NOMO-1 treated with DMSO at 0.1 percent for 48 hours (cell line): ENCODE data around the gene RAD23B.
"Not testable (repeated sequence)": the region's sequence is repeated elsewhere in the genome, so short reads cannot be mapped to it uniquely, and the experiment has no call there.

ENCODE experiments used
- DNase-seq: peaks from one replicate; lab custom pipeline; 2025; ENCODE audit not compliant: unreplicated experiment; lab: John Stamatoyannopoulos, UW

RAD23B gene

GRCh38 chr9:107282759-107283622 is at the start of gene RAD23B:
TSS of gene RAD23B (plus strand) at chr9:107283279. CDS start at chr9:107283630, 351 bp downstream.
- peak; percentile 96 for DNase-seq

DNA sequence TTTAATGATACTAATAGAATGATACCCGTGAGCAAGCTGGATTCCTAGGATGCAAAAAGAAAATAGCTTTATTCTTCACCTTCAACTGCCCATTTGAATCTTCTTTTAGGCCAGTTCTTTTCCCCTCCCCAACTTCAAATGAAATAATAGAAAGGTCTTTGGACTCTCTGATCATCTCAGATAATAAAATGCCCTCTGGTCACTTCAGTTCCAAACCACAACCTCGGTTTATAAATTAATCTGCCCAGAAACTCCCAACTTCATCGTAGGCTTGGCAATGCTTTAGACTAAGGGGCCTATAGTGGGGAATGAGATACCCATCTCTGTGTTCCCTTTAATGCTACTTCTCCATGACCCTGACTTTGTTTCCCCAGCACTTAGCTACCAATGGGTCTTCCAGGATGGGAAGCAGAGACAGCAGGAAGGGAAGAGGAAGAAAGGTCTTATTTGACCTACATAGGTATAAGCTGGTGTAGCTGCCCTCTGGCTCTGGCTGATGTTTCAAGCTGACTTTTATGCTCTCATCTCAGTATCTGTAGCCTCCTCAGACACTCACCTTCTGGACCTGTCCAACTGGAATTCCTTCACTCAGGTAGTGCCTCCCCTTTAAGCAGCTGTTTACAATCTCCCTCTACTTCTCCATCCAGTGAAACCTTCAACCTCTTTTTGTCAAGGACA is 47.2 kb upstream of the RAD23B start:
- no peak for DNase-seq

- DNase-seq, result no peak
Observed at GRCh38 chr9:107237873-107238272, 45.2 kb upstream of the RAD23B start.

DNA sequence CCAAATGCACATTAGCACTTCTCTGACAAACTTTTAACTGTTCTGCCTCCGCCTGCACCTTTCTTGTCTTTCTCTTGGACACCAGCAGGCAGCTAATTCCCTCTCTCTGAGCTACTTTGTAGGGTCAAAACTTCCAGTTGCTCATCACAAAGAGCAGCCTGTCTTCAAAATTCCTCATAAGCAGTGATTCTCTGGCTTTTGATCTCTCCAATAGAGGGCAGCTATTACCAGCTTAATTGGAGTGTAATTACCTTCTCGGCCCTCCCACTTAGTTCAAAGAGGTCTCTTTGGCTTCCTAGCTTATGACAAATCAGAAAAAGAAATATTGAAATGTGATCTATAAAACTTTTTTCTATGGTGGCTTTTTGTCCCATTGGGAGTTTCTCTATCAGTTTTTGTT is 43.6 kb upstream of the RAD23B start:
- peak; percentile 4 for DNase-seq

DNA sequence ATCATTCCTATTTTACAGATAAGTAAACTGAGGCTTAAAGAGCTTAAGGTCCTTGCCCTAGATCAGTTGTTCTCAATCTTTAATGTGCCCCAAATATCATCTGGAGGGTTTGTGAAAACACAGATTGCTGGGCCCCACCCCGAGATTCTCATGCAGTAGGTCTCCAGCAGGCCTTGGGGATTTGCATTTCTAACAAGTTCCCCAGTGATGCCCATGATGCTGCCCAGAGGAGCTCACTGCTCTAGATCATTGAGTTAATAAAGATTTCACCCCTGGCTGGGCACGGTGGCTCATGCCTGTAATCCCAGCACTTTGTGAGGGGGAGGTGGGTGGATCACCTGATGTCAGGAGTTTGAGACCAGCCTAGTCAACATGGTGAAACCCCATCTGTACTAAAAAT is 42.8 kb upstream of the RAD23B start:
- no peak for DNase-seq

GRCh38 chr9:107242073-107243030 is 40.7 kb upstream of the RAD23B start:
- DNase-seq, result no peak

GRCh38 chr9:107243742-107244141 is 39.3 kb upstream of the RAD23B start:
- DNase-seq, result no peak

DNA sequence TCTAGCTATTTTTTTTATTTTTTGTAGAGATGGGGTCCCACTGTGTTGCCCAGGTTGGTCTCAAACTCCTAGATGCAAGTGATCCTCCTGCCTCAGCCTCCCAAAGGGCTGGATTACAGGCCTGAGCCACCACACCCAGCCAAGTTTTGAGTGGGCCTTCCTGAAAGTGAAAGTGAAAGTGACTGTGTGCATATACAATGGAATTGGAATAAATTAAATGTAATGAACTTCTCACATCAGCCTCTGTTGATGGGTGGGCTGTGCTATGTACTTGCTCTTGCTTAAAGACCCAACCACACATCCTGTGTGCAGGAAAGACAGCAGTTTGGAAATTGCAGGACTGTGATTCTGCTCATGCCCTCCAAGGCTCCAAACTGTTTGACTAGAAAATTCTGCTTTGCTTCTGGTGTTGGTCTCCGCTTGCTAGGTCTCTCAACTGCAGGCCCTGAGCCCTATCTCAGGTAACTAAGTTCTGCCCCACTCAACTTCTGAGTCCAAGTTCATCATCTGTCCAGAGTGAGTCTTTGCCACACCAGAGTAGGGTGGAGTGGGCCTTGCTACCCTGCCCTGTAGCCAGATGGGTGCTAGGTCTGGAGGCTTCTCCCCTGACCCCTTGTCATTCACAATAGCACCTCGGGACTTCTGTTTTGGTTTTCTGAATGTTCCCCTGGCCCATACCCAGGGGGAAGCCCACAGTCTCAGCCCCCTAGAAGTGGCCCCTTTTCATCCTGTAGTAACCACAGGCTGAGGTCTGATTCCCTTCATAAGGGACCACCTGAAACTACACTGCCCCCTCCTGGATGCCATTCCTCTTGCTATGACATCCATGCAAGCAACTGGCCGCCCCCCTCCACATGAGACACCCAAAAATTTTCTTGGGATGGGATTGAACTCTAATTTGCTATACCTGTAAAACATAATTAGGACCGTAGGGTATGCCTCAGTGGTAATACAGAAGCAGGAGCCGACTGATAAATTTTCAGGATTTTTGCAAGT is 36.5 kb upstream of the RAD23B start:
- no peak for DNase-seq

DNA sequence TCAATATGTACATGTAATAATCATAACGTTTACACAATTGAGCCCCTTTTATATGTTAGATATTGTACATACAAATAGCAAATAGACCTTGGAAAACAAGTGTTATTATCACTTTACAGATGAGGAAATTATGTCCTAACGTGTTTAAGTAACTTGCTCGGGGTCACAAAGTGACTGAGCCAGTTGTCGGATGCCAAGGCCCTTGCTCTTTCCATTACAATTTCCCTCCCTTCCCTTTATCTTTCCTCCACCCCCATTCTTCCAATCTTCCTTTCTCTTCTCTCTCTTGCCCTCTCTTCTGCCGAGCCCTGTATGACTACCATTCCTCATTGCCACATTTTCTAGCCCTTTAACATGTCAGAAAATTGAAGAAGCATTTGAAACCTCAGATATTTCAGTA is 34.4 kb upstream of the RAD23B start:
- DNase-seq, result no peak

DNA sequence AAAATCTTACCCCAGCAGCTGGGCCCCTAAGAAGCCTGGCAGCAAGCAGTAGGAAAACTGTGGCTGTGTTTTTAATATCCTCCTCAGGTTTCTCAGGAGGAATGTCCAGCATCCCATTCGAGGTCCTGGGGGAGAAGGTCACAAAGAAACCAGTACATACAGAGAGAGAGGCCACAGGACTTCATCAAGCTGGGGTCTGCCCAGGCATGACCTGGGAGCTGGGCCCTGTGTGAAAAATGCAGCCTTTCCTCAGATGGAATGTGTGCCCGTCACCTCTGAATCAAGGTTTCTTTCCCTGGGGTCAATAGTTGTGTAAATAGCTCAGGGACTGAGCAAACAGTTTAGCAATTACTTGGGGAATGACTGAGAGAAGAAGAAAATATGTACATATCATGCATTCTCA is 33.9 kb upstream of the RAD23B start:
- DNase-seq, result no peak

DNA sequence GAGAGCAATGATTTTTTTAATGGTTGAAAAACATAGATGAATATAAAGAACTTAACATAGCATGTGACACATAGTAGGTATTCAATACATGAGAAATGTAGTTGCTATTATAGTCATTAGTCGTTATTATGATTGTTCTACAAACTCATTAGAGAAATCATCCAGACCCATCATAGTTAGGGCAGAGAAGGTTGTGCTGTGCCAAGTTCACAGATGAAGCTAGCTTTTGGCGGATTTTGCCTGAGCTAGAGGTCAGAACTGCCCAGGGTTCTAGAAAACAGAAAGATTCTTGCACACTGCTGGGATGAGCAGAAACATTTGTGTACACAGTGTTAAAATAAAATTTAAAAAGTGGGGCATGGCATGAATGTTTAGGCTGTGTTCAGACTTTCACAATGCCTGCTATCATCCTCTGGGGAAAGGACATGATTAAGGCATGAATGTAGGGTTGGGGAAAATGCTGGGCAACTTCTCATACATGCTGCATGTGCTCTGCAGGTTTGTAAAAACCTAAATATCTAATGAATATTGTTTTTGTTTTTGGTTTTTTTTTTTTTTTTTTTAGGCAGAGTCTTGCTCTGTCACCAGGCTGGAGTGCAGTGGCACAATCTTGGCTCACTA is 33.3 kb upstream of the RAD23B start:
- no peak for DNase-seq

DNA sequence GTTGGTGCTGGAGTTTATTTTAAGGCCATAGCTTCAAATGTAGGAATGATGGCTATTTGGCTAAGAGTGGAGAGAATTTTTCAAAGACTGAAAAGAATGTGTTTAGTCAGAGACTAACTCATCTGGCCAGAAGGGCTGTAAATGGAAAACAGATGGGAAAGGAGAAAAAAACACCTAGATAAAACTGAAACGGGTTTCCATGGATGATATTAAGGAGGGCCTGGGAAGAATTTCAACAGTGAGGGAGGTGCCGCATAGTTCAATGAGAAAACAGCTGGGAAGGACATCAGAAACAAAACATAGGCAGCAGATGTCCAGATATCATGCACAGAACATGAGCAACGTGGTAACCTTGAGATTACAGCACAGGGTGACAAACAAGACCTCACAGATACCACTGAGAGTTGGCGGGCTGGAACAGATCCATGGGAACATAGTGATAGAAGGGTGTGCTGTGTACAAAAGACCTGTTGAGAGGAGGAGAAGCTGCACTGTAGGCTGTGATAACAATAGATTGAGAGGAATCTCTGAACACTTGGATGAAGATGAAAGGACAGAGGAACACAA is 31.2 kb upstream of the RAD23B start:
- no peak for DNase-seq

DNA sequence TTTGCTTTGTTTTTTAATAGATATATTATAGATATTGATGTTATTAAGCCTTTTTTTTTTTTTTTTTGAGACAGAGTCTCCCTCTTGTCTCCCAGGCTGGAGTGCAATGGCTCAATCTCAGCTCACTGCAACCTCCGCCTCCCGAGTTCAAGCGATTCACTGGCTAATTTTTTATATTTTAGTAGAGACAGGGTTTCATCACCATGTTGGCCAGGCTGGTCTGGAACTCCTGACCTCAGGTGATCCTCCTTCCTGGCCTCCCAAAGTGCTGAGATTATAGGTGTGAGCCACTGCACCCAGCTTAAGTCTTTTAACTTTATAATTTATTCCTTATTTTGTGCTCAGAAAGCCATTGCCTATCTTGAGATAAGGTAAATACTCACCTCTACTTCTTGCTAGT is 24.2 kb upstream of the RAD23B start:
- DNase-seq, result no peak

DNA sequence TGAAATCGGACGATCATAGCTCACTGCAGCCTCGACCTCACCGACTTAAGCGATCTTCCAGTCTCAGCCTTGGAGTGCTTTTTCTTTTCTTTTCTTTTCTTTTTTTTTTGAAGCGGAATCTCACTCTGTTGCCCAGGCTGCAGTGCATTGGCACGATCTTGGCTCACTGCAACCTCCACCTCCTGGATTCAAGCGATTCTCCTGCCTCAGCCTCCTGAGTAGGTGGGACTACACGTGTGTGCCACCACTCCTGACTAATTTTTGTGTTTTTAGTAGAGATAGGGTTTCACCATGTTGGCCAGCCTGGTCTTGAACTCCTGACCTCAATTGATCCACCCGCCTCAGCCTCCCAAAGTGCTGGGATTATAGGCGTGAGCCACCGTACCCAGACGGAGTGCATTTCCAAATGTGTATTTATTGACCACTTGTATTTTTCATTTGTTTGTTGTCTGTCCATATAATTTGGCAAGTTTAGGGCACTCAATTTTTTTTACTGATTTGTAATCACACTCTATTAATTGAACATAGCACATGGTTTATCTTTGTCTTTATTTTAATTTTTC is 23.2 kb upstream of the RAD23B start:
- not testable (repeated sequence) for DNase-seq

- DNase-seq, result peak; percentile 74
Observed at GRCh38 chr9:107260437-107261081, 22.5 kb upstream of the RAD23B start.

DNA sequence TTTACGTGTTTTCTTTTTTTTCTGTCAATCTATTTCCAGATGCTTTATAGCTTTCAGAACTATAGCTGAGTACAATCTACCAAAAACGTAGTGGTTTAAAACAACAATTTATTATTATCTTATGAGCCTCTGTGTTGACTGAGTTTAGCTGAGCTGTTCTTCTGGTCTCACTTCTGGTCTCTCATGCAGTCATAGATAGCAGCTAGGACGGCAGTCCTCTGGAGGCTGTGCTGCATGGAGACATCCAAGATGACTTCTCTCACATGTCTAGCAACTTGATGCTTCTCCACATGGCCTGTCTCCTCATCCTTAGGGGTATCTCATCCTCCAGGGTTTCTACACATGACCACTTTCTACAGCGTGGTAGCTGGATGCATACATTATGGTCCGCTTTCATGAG is 22.0 kb upstream of the RAD23B start:
- DNase-seq, result no peak

- no peak for DNase-seq
Observed at GRCh38 chr9:107263289-107263688, 19.8 kb upstream of the RAD23B start.

GRCh38 chr9:107266624-107267368 is 16.3 kb upstream of the RAD23B start:
- no peak for DNase-seq
